ENCODE data around the gene TVP23C. TPM values are rescaled to one million over a fixed set of nuclear protein-coding genes. Genes with fewer than 3 reads are reported as not detected.
A peak's percentile ranks its signal among the peaks of the same experiment; 100 is the strongest.

The TVP23C gene
- total RNA-seq, 1 experiment from 2014 or later: 10.3 TPM

GRCh38 chr17:15502369-15503112, 60.7 kb downstream of the TVP23C start:
- DNase-seq (ENCODE audit: low spot score): peak; percentile 87
- in situ Hi-C loops (cut with HindIII; ENCODE audit: low sequenced_read_pairs): no loop called here

GRCh38 chr17:15501793-15502192, 61.5 kb downstream of the TVP23C start:
- no peak for DNase-seq (ENCODE audit: low spot score)
- in situ Hi-C loops (cut with HindIII; ENCODE audit: low sequenced_read_pairs): no loop called here

- in situ Hi-C loops (cut with HindIII; ENCODE audit: low sequenced_read_pairs): no loop called here
- DNase-seq (ENCODE audit: low spot score): no peak
Measured at GRCh38 chr17:15501282-15501681, 62.0 kb downstream of the TVP23C start.

DNA sequence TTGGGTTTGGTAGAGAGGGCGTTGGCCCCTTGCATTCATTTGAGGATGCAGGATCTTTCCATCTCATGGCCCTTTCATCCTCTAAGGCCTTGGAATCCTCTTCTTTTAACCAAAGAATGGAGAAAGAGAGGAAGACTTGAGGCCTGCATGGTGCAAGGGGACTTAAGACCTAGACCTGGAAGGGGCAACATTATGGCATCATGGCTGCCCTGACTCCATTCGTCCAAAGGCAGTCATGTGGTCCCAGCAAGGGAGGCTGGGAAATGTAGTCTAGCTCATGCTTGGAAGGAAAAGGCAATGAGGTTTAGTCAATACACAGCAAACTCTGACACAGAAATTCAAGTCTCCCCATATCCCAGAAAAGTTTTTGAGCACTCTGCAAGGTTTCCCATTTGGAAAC, 65.2 kb downstream of the TVP23C start:
- no peak for DNase-seq (ENCODE audit: low spot score)
- in situ Hi-C loops (cut with HindIII; ENCODE audit: low sequenced_read_pairs): no loop called here

DNA sequence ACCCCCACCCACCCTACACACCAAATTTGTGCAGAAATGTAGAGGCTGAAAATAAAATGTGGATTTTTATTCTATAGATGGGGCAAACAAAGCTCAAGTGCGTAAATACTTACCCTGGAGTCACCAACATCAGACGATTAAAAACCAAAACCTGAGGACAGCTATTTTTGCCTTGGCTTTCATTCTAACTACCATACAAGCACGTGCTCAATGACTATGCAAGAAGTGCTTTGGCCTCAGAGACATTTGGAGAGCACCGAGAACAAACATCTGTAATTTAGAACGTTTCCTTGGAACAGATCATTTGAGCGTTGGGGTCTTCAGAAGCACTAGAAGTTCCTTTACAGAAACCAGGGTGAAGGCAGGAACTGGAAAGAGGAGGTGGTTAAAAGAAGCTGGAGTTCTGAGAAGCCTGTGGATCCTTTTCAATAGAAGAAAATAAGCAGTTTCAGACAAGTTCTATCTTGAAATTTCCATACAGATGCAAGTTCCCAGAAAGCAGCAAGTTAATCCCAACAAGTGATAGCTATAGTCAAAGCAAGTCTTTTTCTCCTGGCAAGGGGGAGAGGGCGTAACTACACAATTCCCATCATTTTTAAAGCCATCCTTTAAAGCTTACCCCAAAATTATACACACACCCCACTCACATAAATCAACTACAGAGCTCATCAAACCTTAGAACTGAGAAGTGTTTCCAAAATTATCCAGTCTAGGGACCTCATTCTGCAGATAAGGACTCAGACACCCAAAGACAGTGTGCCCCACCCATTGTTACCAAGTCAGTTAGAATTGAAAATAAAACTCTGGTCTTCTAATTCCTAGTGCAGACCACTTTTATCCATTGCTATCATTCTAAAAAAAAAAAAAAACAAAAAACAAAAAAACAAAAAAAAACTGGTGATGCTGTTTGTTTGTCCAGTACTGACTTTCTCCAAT, 66.3 kb downstream of the TVP23C start:
- DNase-seq (ENCODE audit: low spot score): no peak
- in situ Hi-C loops (cut with HindIII; ENCODE audit: low sequenced_read_pairs): no loop called here

DNA sequence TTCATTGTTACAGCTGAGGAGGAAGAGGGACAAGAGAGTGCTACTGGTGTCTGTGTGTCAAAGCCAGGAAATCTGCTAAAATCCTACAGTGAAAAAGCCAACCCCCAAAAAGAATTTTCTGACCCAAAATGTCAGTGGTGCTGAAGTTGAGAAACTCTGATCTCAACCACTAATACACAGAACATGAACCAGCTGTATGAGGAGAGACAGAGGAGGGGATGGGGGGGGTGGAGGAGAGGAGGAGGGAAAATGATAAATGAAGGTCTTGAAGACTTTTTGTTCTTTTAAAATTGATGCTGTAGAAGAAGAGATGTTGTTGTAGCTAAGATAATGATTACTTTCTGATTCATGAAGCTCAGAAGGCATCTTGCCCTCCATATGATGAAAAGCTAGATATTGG, 68.5 kb downstream of the TVP23C start:
- no peak for DNase-seq (ENCODE audit: low spot score)
- in situ Hi-C loops (cut with HindIII; ENCODE audit: low sequenced_read_pairs): no loop called here

DNA sequence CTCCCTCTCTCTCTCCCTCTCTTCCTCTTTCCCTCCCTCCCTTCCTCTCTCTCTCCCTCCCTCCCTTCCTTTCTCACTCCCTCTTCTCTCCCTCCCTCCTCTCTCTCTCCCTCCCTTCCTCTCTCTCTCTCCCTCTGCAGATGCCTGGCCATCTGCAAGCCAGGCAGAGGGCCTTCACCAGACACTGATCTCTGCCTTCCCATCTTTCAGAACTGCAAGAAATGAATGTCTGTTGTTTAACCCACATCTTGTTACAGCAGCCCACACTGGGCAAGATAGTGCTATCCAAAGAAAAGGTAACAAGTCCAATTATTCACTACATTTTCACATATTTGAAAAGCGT, 69.6 kb downstream of the TVP23C start:
- no peak for DNase-seq (ENCODE audit: low spot score)
- in situ Hi-C loops (cut with HindIII; ENCODE audit: low sequenced_read_pairs): no loop called here

DNA sequence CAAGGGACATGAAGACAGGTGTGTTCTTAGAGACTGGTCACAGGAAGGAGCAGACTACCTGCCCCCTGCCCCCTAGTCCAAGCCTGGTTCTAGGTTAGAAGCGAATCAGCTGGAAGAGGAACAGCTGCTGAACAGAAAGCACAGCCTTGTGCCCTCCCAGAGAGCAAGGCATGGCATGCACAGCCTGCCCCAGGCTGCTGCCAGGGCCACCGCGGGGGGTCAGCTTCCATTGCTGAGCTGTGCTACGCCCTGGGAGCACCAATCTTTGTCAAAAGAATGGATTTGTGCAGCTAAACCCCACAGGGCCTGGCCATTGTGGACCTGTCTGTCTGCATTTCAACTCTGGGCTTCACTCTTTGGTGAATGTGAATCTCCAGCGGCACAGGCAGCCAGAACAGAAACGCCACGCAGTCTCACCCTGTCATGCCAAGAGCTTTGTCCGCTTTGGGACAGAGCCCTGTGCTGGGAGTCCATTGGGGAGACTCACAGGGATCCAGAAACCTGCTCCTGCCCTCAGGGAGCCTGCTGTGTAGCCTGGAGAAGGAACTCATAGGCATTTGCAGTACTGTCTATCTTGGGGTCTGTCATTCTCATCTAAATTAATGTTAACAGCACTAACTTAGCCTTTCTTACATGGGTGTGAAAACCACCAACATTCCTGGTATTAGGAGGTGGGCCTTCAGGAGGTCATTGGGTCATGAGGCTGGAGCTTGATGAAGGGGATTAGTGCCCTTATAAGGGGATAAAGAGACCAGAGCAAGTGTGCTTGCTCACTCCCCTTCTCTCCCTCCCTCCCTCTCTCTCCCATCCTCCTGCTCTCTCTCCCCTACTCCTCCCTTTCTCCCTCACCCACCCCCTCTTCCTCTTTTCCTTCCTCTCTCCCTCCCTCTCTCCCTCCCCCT, 70.2 kb downstream of the TVP23C start:
- DNase-seq (ENCODE audit: low spot score): peak; percentile 29
- in situ Hi-C loops (cut with HindIII; ENCODE audit: low sequenced_read_pairs): no loop called here

GRCh38 chr17:15492186-15492585, 71.1 kb downstream of the TVP23C start:
- in situ Hi-C loops (cut with HindIII; ENCODE audit: low sequenced_read_pairs): no loop called here
- DNase-seq (ENCODE audit: low spot score): no peak

- in situ Hi-C loops (cut with HindIII; ENCODE audit: low sequenced_read_pairs): no loop called here
- no peak for DNase-seq (ENCODE audit: low spot score)
Measured at GRCh38 chr17:15490634-15491261, 72.5 kb downstream of the TVP23C start.

DNA sequence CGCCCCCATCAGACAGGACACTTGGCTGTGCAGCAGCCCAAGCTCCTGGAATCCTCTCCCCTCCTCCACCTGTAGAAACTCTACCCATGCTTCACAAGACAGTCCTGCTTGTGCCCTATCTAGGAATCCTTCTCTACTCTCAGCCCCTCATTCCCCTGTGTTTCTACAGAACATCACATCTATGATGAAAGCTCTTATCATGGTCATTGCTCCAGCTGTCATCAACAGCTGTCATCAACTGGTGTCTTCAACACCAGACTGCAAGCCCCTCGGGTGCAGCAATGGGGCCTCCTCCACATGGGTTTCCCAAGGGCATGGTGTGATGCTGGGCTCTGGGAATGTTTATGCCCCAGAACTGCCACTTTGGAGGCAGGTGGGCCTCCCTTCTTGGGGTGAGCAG, 74.7 kb downstream of the TVP23C start:
- in situ Hi-C loops (cut with HindIII; ENCODE audit: low sequenced_read_pairs): no loop called here
- no peak for DNase-seq (ENCODE audit: low spot score)

- in situ Hi-C loops (cut with HindIII; ENCODE audit: low sequenced_read_pairs): no loop called here
- DNase-seq (ENCODE audit: low spot score): no peak
Measured at GRCh38 chr17:15485045-15485444, 78.2 kb downstream of the TVP23C start.

DNA sequence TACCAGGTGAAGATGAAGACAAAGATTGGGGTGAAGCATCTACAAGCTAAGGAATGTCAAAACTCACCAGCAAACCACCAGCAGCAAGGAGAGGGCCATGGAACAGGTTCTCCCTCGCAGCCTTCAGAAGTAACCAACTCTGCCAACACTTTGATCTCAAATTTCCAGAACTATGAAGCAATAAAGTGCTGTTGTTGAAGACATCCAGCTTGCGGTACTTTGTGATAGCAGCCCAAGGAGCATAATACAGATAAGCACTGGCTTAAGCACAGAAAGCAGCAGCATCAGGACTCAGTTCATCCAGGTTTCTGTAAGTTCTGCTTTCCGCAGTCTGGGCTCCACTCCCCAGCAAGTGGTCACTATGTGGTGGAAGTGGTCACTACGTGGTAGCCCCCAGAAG, 79.9 kb downstream of the TVP23C start:
- DNase-seq (ENCODE audit: low spot score): no peak
- in situ Hi-C loops (cut with HindIII; ENCODE audit: low sequenced_read_pairs): no loop called here

GRCh38 chr17:15482476-15482875, 80.8 kb downstream of the TVP23C start:
- in situ Hi-C loops (cut with HindIII; ENCODE audit: low sequenced_read_pairs): no loop called here
- DNase-seq (ENCODE audit: low spot score): peak; percentile 58

DNA sequence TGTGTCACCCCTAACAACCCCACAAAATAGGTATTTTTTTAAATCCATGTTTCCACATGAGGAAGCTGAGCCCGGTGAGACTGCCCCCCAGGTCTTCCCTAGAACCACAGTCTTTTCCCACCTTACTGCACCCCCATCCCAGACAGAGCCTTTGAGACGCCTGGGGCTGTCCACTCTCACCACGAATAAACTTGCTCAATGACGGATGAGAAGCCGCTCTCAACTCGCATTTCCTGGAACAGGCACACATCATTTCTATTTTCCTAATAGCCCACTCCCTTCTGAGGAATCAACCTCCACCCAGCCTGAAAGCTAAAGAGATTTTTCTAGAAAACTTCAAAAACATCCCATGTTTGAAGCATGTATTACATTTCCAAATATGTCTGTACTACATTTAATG, 81.8 kb downstream of the TVP23C start:
- in situ Hi-C loops (cut with HindIII; ENCODE audit: low sequenced_read_pairs): no loop called here
- DNase-seq (ENCODE audit: low spot score): no peak

GRCh38 chr17:15480204-15480603, 83.1 kb downstream of the TVP23C start:
- in situ Hi-C loops (cut with HindIII; ENCODE audit: low sequenced_read_pairs): no loop called here

DNA sequence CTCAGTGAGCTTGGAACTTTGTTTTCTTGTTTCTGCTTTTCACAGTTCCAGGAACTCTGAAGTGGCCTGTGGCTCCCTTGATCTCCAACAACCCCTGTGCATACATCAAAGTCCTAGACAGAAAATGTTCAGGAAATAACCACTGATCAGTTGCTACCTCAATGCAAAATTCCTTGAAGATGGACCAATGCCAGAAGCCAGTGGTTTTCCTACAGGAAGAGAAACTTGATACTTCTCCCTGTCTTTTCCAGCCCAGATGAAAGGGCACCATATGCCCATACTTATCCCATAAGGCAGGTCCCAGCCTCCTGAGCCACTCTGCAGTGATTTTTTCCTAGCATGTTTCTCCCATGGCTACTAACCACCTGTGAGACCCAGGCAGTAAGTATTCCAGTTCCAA, 83.6 kb downstream of the TVP23C start:
- in situ Hi-C loops (cut with HindIII; ENCODE audit: low sequenced_read_pairs): no loop called here
- no peak for DNase-seq (ENCODE audit: low spot score)

More at GRCh38 chr17:15480204-15480603, 83.1 kb downstream of the TVP23C start:
- DNase-seq (ENCODE audit: low spot score): no peak

DNA sequence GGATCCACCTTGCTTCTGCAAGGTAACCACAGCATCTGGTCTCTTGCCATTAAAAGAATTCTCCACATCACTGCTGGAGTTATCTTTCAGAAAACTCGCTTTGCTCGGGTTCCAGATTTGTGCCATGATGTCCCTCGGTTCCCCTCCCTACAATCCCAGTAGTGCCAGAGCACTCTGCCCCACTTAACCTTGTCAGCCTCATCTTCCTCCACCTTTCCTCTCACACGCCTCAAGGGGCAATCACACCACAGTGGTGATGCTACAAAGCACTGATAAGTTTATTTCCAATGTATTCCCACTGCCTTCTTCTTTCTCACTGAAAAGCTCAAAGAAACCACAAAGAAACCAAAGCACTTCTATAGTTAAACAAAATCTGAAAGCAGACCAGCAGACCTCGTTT, 84.4 kb downstream of the TVP23C start:
- DNase-seq (ENCODE audit: low spot score): no peak
- in situ Hi-C loops (cut with HindIII; ENCODE audit: low sequenced_read_pairs): no loop called here

Data from G401 (cell line).